GM21526 (cell line): ENCODE data around the gene GPR162.
A peak's percentile ranks its signal among the peaks of the same experiment; 100 is the strongest.
"Not testable (repeated sequence)": the region's sequence is repeated elsewhere in the genome, so short reads cannot be mapped to it uniquely, and the experiment has no call there.

Experiments
- ATAC-seq: cut with Tn5 transposase; IDR thresholded peaks from one replicate; pipeline ENCODE4 v1.9.1; 2021; ENCODE audit warnings: moderate library complexity; ENCODE audit not compliant: unreplicated experiment, low FRiP score

GPR162 gene

DNA sequence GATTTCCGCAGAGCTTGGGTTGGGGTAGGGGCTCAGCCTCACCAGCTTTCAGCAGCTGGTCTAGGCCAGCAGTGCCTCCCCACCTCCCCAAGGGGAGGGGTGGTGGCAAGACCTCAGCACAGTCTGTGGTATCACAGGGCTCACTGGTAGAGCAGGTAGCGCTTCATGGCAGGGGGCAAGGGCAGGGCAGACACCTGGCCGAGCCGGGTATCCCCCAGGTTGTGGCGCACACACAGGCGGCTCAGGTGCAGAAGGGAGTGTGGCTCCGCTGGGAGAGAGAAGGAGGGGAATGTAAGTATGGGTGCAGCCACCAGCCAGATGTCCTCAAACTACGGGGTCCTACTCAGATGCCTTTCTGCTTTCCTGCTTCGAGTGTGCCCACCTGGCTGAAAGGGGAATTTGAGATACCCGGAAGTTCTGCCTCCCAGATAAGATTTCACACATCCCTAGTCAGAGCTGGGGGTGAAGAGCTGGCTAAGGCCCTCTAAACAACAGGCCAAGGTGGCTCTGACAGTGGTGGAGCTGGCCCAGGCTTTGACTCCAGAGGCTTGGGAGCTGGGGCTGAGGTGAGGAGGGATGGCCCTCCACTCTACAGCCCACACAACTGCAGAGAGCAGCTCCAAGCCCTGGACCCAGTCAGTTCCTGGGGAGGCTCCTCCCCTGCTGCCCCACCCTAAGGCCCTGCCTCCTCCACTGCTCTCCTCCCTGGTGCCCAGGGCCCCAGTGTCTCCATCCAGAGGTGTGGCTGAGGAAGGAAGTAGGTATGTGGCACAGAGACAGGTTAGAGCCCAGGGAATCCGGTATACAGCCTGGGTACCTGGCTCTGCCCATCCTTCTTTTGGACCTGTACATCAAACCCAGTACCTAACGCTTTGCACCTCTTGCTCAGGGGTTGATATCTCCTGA lies 49.7 kb downstream of the GPR162 start:
- ATAC-seq = no peak

DNA sequence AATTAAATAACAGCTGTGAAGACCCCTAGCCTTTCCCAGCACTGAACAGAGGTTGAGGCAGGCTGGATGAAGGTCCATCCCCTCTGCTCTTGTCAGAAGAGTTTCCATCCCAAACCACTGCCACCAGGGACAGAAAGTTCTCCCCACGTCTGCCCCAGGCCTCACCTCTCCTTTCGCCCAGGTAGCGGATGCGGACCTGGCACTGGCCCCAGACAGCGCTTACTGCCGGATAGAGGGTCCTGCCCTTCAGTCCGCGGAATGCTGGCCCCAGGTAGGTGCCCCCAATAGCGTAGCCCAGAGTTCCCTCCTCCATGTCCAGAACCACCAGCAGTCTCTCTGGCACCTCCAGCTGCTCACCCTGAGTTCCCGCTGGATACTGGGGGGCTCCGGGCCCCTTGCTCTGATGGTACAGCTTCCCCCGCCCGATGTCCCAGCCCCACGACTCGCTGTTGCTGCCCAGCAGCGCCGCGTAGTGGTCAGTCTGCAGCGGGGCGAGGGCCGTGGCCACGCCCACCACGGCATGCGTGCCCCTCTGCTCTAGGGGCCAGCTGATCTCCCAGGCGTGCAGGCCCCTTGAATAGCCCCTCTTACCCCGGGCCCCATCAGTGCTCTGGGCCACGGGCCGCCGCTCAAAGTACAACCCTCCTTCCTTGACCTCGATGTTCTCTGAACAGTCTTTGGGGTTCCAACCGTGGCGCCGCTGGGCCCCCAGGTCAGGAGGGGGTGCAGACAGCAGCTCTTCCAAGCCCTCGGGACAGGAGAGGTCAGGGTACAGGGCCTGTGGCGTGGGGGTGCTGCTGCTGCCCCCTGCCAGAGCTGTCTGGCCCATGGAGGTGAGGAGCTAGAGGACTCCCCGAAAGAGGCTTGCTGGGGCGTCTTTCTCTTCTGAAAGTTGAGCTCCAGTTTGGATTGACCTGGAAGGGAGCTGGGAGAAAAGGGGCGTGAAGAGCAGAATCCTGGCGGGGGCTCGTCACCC lies 50.7 kb downstream of the GPR162 start:
- peak; percentile 34 for ATAC-seq

DNA sequence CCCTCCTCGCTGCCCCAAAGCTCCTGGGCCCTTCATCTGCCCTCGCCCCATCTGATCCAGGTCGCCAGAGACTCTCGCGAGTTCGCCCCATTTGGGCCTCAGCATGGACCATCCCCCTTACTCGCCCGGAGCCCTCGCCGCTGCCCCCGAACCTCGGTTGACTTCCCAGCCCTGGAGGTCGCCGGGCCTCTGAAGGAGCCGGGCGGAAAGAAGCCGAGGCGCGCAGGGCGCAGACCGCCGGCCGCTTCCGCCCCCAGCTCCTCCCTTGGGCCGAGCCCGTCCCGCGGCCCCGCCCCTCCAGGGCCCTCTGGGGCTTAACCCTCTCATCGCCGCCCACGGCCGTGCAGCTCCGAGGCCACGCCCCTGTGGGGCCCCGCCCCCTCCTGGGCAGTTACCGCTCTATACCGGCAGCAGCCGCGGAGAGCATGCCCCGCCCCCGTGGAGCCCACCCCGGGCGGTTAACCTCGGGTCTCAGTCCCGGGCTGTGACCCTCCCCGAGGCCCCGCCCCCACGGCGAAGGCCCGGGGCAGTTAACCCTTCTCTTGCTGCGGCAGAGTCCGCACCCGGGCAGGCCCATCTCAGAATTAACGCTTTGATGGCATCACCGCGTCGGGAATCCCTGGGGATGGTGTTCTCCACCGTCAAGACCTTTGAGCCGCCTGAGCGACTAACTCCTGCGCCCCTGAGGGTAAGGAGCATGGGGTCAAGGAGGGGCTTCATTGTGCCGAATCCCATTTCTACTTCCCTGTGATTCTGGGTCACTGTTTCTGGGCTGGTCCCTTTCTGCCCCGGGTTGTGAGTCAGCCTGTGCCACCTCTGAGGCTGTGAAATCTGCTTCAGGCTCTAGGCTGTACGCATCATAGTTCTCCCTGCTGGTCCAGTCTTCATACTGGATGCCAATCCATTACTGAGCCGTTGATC lies 51.7 kb downstream of the GPR162 start, which contains the start of gene SPSB2:
Gene SPSB2, minus strand, starts transcription at position 210 of the 921 bp plus-strand sequence. CDS start 402 bp downstream, outside the sequence.
- ATAC-seq = peak; percentile 59

DNA sequence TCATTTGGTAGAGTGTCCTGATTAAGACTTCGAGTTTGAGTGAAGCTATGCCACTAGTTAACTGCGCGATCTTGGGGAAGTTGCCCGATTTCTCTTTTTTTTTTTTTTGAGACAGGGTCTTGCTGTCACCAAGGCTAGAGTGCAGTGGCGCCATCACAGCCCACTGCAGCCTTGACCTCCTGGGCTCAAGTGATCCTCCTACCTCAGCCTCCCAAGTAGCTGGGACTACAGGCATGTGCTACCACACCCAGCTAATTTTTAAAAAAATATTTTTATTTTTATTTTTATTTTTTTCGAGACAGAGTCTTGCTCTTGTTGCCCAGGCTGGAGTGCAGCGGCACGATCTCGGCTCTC lies 52.4 kb downstream of the GPR162 start:
- not testable (repeated sequence) for ATAC-seq
